Spleen (tissue), 11 donors: Measurements from ENCODE around the gene DEAF1. TPM values are rescaled to one million over a fixed set of nuclear protein-coding genes. Genes with fewer than 3 reads are reported as not detected.
A peak's percentile ranks its signal among the peaks of the same experiment; 100 is the strongest.
"Not testable (repeated sequence)": the region's sequence is repeated elsewhere in the genome, so short reads cannot be mapped to it uniquely, and the experiment has no call there.

Source experiments
- DNase-seq: peaks from one replicate; pipeline ENCODE4 v3.0.0-alpha.2; 2020
- H3K27ac ChIP-seq, 8 donors: fragments of 200-600 bp; sonication (generic) in 7 of 8; 1 replicate in 4 of 8; 2 replicates in 4 of 8; pipeline versions ENCODE4 v1.5.0 to v1.8.0; 2016 to 2021; ENCODE audit warnings: inconsistent platforms in 4 of 8, mild to moderate bottlenecking in 4 of 8, moderate library complexity in 1 of 8
- H3K27me3 ChIP-seq, 7 donors: fragments of 200-600 bp; sonication (generic) in 6 of 7; replicated peaks in 1 of 7; 1 replicate in 4 of 7; 2 replicates in 3 of 7; pipeline versions ENCODE4 v1.5.0 to v1.8.0; 2016 to 2021; ENCODE audit warnings: inconsistent platforms in 3 of 7, mild to moderate bottlenecking in 1 of 7
- H3K36me3 ChIP-seq, 6 donors: fragments of 200-600 bp; sonication (generic) in 5 of 6; 1 replicate in 4 of 6; 2 replicates in 2 of 6; pipeline versions ENCODE4 v1.5.0 to v1.8.0; 2016 to 2021; ENCODE audit warnings: inconsistent platforms in 2 of 6
- H3K4me1 ChIP-seq, 6 donors: fragments of 200-600 bp; sonication (generic) in 5 of 6; 1 replicate in 3 of 6; 2 replicates in 3 of 6; pipeline versions ENCODE4 v1.5.0 to v1.8.0; 2016 to 2021; ENCODE audit warnings: inconsistent platforms in 3 of 6
- H3K4me3 ChIP-seq, 8 donors: fragments of 200-600 bp; sonication (generic) in 7 of 8; 1 replicate in 4 of 8; 2 replicates in 4 of 8; pipeline versions ENCODE4 v1.5.0 to v1.8.0; 2016 to 2021; ENCODE audit warnings: inconsistent platforms in 4 of 8, mild to moderate bottlenecking in 4 of 8, moderate library complexity in 2 of 8
- H3K9me3 ChIP-seq, 8 donors: fragments of 200-600 bp; sonication (generic) in 7 of 8; 1 replicate in 4 of 8; 2 replicates in 4 of 8; pipeline versions ENCODE4 v1.5.0 to v1.8.0; 2016 to 2021; ENCODE audit warnings: inconsistent platforms in 4 of 8
- CTCF ChIP-seq, 11 experiments: fragments of 200-600 bp in 7 of 11; fragments of 450-650 bp in 4 of 11; sonication (generic) in 4 of 11; IDR thresholded peaks in 8 of 11; conservative IDR thresholded peaks in 3 of 11; 1 replicate in 7 of 11; 2 replicates in 4 of 11; pipeline versions ENCODE4 v1.4.0 to v1.8.0; 2016 to 2021; ENCODE audit warnings: antibody characterized with exemption in 11 of 11, inconsistent platforms in 4 of 11, mild to moderate bottlenecking in 1 of 11
- POLR2AphosphoS5 ChIP-seq, 3 donors: sonication (generic); formaldehyde crosslinking; IDR thresholded peaks; one replicate each; pipeline ENCODE4 v1.5.1; 2017; ENCODE audit warnings: antibody characterized with exemption in 3 of 3
- WGBS, 5 donors: extraction: QIAGEN DNeasy Blood & Tissue Kit in 3 of 5; methylation state at CpG; one replicate each; pipeline versions ENCODE4 v1.1.5 to v1.1.7; 2013 to 2018; 5-methylcytosine and 5-hydroxymethylcytosine counted together
- intact Hi-C: fragments of 100-400 bp; cut with DNase I; formaldehyde crosslinking; loops from one replicate; pipeline ENCODE4 v1.15.0; 2023; ENCODE audit warnings: low total_unique reads
- polyA plus RNA-seq, 3 donors: library from polyadenylated mRNA; stranded (reverse); fragments of 200-250 nt; gene quantifications; one replicate each; pipeline ENCODE4 v1.2.1, GENCODE V29; 2013
- total RNA-seq, 7 donors: library from RNA; depleted of rRNA in 3 of 7; stranded (reverse); fragments of >200 nt in 3 of 7; fragmentation: NEBNext Ultra II Directional in 4 of 7; extraction: Animal tissue kit (Norgen Biotek cat#: 25700) in 4 of 7; gene quantifications; one replicate each; pipeline versions ENCODE4 v1.1.0 to v1.2.1, GENCODE V29; 2016 to 2021
- donor health status: healthy with polysubstance abuse.
- donor health status: DM: no; HTN: no; CAD: no; lungs with moderate emphysema.
- donor health status: DM: no; HTN: no; CAD: no.
- donor health status: Bipolar disorder and iron deficiency.
- donor health status: healthy.
- donor health status: DM: no; HTN: no; CAD: no.
- donor health status: DM: yes; HTN: yes; CAD: no.

Gene DEAF1
- total and polyA plus RNA-seq, 10 donors: 21.8 to 44.9 (median 30.1) TPM

DNA sequence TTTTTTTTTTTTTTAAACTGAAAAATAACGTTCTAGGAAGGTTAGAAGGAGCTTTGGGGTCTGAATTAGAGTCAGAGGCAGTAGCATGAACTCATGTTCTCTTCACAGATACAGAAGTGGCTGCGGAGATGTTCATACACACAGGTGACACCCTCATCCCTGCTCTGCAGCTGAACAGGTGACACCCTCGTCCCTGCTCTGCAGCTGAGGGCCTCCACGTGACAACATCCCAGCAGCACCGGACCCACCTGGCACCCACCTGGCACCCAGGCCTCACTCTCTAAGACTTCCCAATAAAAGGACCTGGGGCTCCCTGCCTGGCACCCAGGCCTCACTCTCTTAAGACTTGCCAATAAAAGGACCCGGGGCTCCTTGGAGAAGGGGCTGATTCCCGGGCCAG is 38.2 kb downstream of the DEAF1 start:
- intact Hi-C loops: no loop called here
- DNase-seq: no peak
- 86 to 95% (median 89%) methylated on average over 7 of the region's 7 CpGs for WGBS, 5 donors
- Histone ChIP-seq H3K4me1 (peaks cover 0 to 42% (median 18%) of the 10 kb centered on the region in 6 donors), H3K36me3 (peaks cover 0 to 100% (median 23%) of the 10 kb centered on the region in 6 donors), H3K27ac (no peak overlapping the region), H3K27me3 (no peaks in the 10 kb centered on the region), H3K4me3 (no peak overlapping the region), H3K9me3 (no peaks in the 10 kb centered on the region)
- TF ChIP-seq CTCF (IDR thresholded peaks at IDR 0.05 in 8 of 11, conservative IDR thresholded peaks at IDR 0.05 in 3 of 11): no peak

DNA sequence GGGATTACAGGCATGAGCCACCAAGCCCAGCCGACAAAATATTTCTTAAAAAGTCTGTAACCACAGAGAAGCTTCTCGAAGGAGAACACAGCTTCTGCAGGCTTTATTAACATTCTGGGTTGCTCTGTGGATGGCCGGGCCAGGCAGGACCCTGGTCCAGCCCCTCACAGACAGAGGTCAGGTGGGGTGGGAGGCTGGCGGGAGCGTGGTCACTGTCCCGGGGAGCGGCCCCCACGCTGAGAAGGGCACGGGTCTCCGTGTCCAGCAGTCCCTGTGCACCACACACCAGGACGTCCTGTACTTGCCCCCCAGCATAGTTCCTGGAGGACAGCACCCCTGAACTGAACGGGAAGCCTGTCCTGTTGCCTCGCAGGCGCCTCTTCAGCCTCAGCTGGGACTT is 38.6 kb downstream of the DEAF1 start:
- Histone ChIP-seq H3K4me3 (no peak overlapping the region), H3K36me3 (peaks cover 0 to 100% (median 27%) of the 10 kb centered on the region in 6 donors), H3K4me1 (peaks cover 0 to 39% (median 16%) of the 10 kb centered on the region in 6 donors), H3K27ac (no peak overlapping the region), H3K9me3 (no peaks in the 10 kb centered on the region), H3K27me3 (no peaks in the 10 kb centered on the region)
- intact Hi-C loops: no loop called here
- no peak for DNase-seq
- WGBS, 5 donors: 89 to 94% (median 91%) methylated on average over 10 to 14 of the region's 14 CpGs
- TF ChIP-seq CTCF (IDR thresholded peaks at IDR 0.05 in 8 of 11, conservative IDR thresholded peaks at IDR 0.05 in 3 of 11): no peak
- TF ChIP-seq POLR2AphosphoS5 (IDR thresholded peaks at IDR 0.05): peak in 1 of 3 donors; percentile 28

- no peak for DNase-seq
- H3K36me3 ChIP-seq: peaks cover 0 to 100% (median 35%) of the 10 kb centered on the region in 6 donors
- H3K27me3 ChIP-seq: no peaks in the 10 kb centered on the region
- H3K4me1 ChIP-seq: peaks cover 0 to 27% (median 10%) of the 10 kb centered on the region in 6 donors
- TF ChIP-seq CTCF (IDR thresholded peaks at IDR 0.05 in 8 of 11, conservative IDR thresholded peaks at IDR 0.05 in 3 of 11) (no peak), POLR2AphosphoS5 (IDR thresholded peaks at IDR 0.05) (peak in 1 of 3 donors; percentile 49)
- H3K9me3 ChIP-seq: no peaks in the 10 kb centered on the region
- no peak overlapping the region for H3K4me3 ChIP-seq
- intact Hi-C loops: no loop called here
- H3K27ac ChIP-seq: no peak overlapping the region
- 86 to 93% (median 92%) methylated on average over 26 to 30 of the region's 30 CpGs for WGBS, 5 donors
These were observed 39.8 kb downstream of the DEAF1 start for GRCh38 chr11:655036-655726.

- H3K27ac ChIP-seq, DNase-seq, H3K4me3 ChIP-seq, H3K27me3 ChIP-seq, H3K9me3 ChIP-seq, intact Hi-C loops: not testable (repeated sequence)
- peaks cover 0 to 19% (median 7%) of the 10 kb centered on the region in 6 donors for H3K4me1 ChIP-seq
- peaks cover 0 to 100% (median 28%) of the 10 kb centered on the region in 6 donors for H3K36me3 ChIP-seq
- 93 to 98% (median 96%) methylated on average over 11 to 12 of the region's 12 CpGs for WGBS, 5 donors
These were observed 40.6 kb downstream of the DEAF1 start for GRCh38 chr11:654444-654843.
